ENCODE results near the gene IFT52.
"Not testable (repeated sequence)": the region's sequence is repeated elsewhere in the genome, so short reads cannot be mapped to it uniquely, and the experiment has no call there.

IFT52 gene

GRCh38 chr20:43653966-43654365, 63.2 kb downstream of the IFT52 start:
- no peak for DNase-seq

GRCh38 chr20:43655176-43655575, 64.4 kb downstream of the IFT52 start:
- DNase-seq: not testable (repeated sequence)

GRCh38 chr20:43655937-43656336, 65.2 kb downstream of the IFT52 start:
- DNase-seq: no peak

DNA sequence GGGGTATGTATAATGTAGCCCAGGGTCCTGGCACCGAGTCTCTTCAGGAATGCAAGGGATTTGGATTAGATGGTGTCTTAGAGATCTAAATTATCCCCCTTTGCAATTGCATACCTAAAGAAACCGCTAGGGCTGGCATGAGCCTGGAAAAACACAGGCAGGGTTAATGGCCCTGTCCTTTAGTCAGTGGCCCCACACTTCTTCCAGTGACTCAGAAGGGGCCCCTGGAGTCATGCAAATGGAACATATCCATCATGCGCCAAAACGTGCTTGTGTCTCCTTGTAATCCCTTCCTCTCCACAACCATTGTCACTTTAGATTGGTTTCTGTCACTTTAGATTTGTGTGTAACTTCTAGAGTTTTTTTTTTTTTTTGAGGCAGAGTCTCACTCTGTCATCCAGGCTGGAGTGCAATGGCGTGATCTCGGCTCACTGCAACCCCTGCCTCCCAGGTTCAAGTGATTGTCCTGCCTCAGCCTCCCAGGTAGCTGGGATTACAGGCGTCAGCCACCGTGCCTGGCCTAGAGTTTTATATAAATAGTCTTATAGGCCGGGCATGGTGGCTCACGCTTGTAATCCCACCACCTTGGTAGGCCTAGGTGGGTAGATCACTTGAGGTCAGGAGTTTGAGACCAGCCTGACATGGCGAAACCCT, 67.5 kb downstream of the IFT52 start:
- DNase-seq: no peak

DNA sequence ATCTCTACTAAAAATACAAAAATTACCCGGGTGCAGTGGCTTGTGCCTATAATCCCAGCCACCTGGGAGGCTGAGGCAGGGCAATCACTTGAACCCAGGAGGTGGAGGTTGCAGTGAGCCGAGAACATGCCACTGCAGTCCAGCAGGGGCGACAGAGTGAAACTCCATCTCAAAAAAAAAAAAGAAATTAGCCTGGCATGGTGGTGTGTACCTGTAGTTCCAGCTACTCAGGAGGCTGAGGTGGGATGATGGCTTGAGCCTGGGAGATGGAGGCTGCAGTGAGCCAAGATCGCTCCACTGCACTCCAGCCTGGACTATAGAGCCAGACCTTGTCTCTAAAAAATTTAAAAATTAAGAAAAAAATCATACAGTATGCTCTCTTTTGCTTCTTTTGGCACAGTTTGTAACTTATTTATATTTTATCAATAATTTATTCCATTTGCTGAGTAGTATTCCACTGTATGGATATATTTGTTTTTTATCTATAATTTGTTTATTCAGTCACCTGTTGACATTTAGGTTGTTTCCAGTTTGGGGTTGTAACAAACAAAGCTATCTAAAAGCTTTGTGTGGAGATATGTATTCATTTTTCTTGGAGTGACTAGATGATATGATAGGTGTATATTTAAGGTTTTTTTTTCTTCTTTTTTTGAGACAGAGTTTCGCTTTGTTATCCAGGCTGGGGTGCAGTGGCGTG, 68.1 kb downstream of the IFT52 start:
- no peak for DNase-seq

GRCh38 chr20:43662943-43663655, 72.4 kb downstream of the IFT52 start:
- DNase-seq: no peak

DNA sequence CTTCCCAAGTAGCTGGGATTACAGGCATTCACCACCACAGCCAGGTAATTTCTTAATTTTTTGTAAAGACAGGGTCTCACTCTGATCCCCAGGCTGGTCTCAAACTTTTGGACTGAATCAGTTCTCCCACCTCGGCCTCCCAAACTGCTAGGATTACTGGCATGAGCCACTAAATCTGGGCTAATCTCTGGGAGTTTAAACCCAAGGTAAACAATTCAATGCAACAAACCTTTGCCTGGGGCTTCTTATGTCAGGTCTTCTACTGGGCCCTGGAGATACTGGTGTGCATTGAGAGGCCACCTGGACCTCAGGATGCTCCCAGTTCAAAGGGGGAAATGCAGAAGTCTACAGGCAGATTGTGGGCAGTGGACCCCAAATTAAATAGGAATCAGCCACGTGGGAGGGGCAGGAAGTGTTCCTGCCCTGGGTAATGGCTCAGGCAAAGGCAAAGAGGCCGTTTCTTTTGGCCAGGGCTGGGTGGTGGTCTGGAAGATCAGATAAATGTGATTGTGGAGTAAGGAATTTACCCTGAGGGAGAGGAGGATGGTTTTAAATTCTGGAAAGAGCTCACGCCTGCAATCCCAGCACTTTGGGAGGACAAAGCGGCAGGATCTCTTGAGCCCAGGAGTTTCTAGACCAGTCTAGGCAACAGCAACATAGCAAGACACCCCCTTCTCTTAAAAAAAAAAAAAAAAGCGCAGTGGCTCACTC, 74.9 kb downstream of the IFT52 start:
- no peak for DNase-seq

- no peak for DNase-seq
Measured at GRCh38 chr20:43666376-43667328, 75.9 kb downstream of the IFT52 start, which contains the start of gene MYBL2. Gene MYBL2, plus strand, starts transcription at chr20:43667114. Its CDS starts 170 bp downstream, at chr20:43667284.

GRCh38 chr20:43667341-43668132, 76.8 kb downstream of the IFT52 start:
- DNase-seq: no peak

DNA sequence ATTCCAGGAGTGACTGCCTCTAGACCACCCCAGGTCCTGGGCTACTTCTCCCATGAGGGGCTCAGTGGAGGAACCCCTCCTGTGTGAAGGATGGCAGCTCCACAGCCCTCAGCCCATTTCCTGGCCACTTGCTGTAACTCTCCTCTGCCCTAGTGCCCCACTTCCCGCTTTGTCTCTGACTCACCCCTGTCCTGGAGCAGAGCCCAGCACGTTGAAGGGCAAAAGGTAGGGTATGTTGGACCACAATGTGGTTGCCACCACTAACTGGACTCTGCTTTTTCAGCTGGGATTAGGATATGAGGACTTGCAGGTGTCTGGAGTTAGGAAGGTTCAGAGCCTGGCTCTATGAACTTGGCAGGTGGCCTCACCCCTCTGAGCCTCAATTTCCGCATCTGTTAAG, 78.6 kb downstream of the IFT52 start:
- DNase-seq: no peak

- no peak for DNase-seq
Measured at GRCh38 chr20:43670423-43670822, 79.7 kb downstream of the IFT52 start.

DNA sequence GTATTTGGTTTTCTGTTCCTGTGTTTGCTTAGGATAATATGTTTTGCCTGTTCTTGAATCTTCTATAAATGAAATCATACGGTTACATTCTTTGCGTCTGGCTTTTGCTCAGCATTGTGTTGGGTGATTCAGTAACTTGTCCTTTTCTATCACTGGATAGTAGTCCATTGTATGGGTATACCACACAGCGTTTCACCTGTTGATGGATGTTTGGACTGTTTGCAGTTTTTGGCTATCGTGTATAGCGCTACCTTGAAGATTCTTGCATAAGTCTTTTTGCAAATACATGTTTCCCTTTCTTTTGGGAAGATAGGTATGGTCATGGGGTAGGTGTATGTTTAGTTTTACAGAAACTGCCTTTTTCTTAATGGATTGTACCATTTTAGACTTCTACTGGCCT, 85.6 kb downstream of the IFT52 start:
- no peak for DNase-seq

- no peak for DNase-seq
Measured at GRCh38 chr20:43680981-43681380, 90.2 kb downstream of the IFT52 start.

DNA sequence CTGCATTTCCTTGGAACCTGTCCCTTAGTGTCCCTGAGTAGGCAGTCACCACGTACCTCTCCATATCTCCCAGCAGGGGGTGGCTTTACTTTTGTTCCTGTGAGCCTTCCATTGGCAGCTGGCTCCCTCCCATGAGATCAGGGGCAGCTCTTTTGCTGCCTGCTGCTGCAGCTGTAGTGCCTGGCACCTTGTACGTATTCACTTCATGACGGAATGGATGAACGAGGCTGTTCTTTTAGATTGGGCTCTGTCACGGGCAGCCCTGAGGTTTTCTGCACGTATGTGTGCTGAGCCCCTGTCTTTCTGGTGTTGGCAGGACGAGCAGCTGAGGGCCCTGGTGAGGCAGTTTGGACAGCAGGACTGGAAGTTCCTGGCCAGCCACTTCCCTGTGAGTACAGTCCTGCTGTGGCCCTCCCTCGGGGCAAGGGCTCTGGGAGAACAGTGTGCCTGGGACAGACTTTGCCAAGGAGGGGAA, 90.8 kb downstream of the IFT52 start:
- no peak for DNase-seq

- DNase-seq: no peak
Measured at GRCh38 chr20:43681991-43682410, 91.3 kb downstream of the IFT52 start.

GRCh38 chr20:43682446-43682845, 91.7 kb downstream of the IFT52 start:
- DNase-seq: no peak

DNA sequence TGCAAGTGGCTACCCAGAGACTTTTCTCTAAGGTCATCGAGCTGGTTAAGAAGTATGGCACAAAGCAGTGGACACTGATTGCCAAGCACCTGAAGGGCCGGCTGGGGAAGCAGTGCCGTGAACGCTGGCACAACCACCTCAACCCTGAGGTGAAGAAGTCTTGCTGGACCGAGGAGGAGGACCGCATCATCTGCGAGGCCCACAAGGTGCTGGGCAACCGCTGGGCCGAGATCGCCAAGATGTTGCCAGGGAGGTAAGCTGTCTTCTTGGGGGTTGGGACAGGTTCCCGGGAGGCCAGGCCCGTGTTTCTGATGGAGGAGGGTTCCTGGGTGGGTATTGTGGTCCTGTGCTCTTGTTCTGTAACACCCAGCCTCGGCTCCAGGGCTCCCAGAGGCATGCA, 96.1 kb downstream of the IFT52 start:
- no peak for DNase-seq

DNA sequence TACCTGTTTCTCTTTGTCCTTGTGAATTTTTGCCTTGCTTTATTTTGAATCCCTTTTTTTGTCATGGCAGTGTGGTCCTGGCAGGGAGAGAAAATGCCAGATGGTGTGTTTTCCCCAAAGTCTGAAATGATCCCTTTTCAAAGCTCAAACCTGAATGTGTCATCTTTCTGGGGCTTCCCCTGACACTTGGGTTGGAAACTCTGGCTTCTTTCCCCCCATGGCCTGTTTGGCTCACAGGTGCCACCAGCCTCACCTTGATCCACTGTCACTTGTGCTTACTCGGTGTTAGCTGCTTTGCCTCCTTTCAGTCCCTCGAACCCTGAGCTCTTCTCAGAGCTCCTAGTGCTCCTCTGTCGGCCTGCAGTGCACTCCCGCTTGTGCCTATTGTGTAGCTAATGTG, 98.4 kb downstream of the IFT52 start:
- DNase-seq: no peak

DNA sequence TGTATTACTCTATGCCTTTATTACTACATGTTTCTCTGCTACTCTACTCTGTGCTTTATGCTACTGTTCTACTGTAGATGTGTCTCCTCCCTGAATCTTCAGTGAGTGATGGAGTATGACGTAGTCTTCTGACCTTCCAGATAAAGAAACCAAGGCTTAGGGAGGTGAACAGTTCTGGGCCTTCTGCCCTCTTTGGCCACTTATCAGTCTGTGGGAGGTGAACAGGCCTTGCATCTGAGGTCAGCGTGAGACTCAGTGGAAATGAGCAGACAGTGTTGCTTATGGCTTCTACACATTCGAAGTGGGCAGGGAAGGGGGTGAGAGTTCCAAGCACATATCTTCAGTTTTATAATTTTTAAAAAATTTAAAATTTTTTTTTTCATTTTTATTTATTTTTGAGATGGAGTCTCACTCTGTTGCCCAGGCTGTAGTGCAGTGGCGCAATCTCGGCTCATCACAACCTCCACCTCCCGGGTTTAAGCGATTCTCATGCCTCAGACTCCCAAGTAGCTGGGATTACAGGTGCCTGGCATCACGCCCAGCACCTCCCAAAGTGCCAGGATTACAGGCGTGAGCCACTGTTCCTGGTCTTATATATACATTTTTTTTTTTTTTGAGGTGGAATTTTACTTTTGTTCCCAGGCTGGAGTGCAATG, 100.3 kb downstream of the IFT52 start:
- DNase-seq: no peak

DNA sequence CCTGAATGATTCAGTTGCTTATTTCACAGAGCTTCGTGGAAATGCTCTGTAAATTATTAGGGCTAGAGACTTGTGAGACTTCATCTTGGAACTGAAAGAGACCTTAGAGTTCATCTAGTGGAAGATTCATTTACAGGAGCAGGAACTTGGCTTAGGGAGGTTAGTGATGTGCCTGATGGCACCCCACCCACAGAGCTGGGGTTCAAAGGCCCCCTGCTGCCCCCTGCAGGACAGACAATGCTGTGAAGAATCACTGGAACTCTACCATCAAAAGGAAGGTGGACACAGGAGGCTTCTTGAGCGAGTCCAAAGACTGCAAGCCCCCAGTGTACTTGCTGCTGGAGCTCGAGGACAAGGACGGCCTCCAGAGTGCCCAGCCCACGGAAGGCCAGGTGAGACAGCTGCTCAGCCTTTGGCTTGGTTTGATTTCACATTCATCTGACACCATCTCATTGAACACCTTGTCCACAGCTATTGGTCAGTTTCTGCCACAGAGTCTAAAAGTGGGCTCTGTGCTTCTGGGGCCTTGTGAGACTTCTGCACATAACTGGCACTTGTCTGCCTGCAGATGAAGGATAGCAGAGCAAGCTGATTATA, 101.3 kb downstream of the IFT52 start:
- peak; percentile 1 for DNase-seq
